K562 (cell line): ENCODE results near the gene DLL4. TPM values are rescaled to one million over a fixed set of nuclear protein-coding genes. Genes with fewer than 3 reads are reported as not detected.

Experiments
- ATAC-seq: fragments of 200-7000 bp; cut with Tn5 transposase; 3 replicates; pipeline ENCODE4 v1.9.1; 2020; ENCODE audit warnings: moderate library complexity
- BruUV-seq: library from RNA; stranded (reverse); fragments of 400-500 nt; replicated peaks from 2 replicates; lab custom pipeline; 2021; lab: Mats Ljungman, UMichigan
- CTCF ChIA-PET: fragments of 300-600 bp; formaldehyde crosslinking; extraction: SDS; loops from one replicate; lab custom pipeline; 2021; ENCODE audit warnings: low intra/inter-chr PET ratio; lab: Yijun Ruan, JAX
- POLR2A ChIA-PET: fragments of 300-600, 350-650 bp; sonication (Branson Sonifier 250); formaldehyde crosslinking; extraction: SDS; loops from one replicate; lab custom pipeline; 2021; ENCODE audit warnings: antibody characterized with exemption, inconsistent platforms; lab: Yijun Ruan, JAX
- DNase-seq, 4 experiments: peaks; one replicate each; pipeline versions ENCODE4 v3.0.0 to v3.0.0-alpha.2; 2011 to 2018; ENCODE audit warnings: low spot score in 3 of 4, mixed read lengths in 3 of 4; ENCODE audit errors: extremely low read depth in 1 of 4
- FAIRE-seq: peaks from 2 replicates; lab custom pipeline; 2011; peaks lifted over from hg19 to GRCh38; lab: Jason Lieb, UNC
- H2AFZ ChIP-seq: 2 replicates; pipeline ENCODE4 v1.6.0; 2011; ENCODE audit warnings: low read depth, low read length, control low read depth, inconsistent platforms
- H3K27ac ChIP-seq: fragments of 200-600 bp; 3 replicates; pipeline ENCODE4 v1.8.0; 2011; ENCODE audit warnings: low read depth, mild to moderate bottlenecking, control low read depth, inconsistent platforms, low read length, moderate library complexity, mixed read lengths; ENCODE audit errors: extremely low read depth
- H3K27me3 ChIP-seq, 2 experiments: fragments of 300-600 bp in 1 of 2; 2 replicates in 1 of 2; 3 replicates in 1 of 2; pipeline versions ENCODE4 v1.6.0 to v1.8.0; 2011; ENCODE audit warnings: inconsistent platforms in 2 of 2, low read length in 2 of 2, mild to moderate bottlenecking in 1 of 2, mixed read lengths in 1 of 2, moderate library complexity in 1 of 2; ENCODE audit not compliant: control insufficient read depth in 2 of 2, insufficient read depth in 2 of 2
- H3K36me3 ChIP-seq: fragments of 300-600 bp; 3 replicates; pipeline ENCODE4 v1.8.0; 2011; ENCODE audit warnings: mild to moderate bottlenecking, low read length, inconsistent platforms; ENCODE audit not compliant: control insufficient read depth, insufficient read depth
- H3K4me1 ChIP-seq, 2 experiments: fragments of 200-600 bp in 1 of 2; replicated peaks in 1 of 2; 2 replicates in 1 of 2; 3 replicates in 1 of 2; pipeline versions ENCODE4 v1.5.1 to v1.8.0; 2011; ENCODE audit warnings: inconsistent platforms in 2 of 2, low read length in 2 of 2, mild to moderate bottlenecking in 1 of 2, mixed read lengths in 1 of 2, moderate library complexity in 1 of 2; ENCODE audit not compliant: control insufficient read depth in 2 of 2, insufficient read depth in 2 of 2
- H3K4me2 ChIP-seq: 2 replicates; pipeline ENCODE4 v1.6.1; 2011; ENCODE audit warnings: low read length, control low read depth, inconsistent platforms, mixed read lengths; ENCODE audit not compliant: insufficient read depth
- H3K4me3 ChIP-seq: fragments of 200-600 bp; sonication (generic), shearing (Covaris generic); 2 replicates; pipeline ENCODE4 v1.5.1; 2016; ENCODE audit warnings: control low read depth, inconsistent platforms
- H3K79me2 ChIP-seq: fragments of 200-600 bp; 3 replicates; pipeline ENCODE4 v1.8.0; 2011; ENCODE audit warnings: low read length, inconsistent platforms; ENCODE audit not compliant: control insufficient read depth, insufficient read depth
- H3K9ac ChIP-seq, 2 experiments: 2 replicates each; pipeline versions ENCODE4 v1.6.0 to v1.6.1; 2011; ENCODE audit warnings: low read depth in 2 of 2, low read length in 2 of 2, control low read depth in 1 of 2, inconsistent platforms in 1 of 2, mild to moderate bottlenecking in 1 of 2, mixed read lengths in 1 of 2; ENCODE audit not compliant: insufficient read depth in 1 of 2
- H3K9me1 ChIP-seq: one replicate; pipeline ENCODE4 v1.6.0; 2011; ENCODE audit warnings: inconsistent platforms, mild to moderate bottlenecking, low read length, moderate library complexity; ENCODE audit not compliant: control insufficient read depth, insufficient read depth
- H3K9me3 ChIP-seq: replicated peaks from 2 replicates; pipeline ENCODE4 v1.5.1; 2011; ENCODE audit warnings: low read depth, low read length, inconsistent platforms; ENCODE audit not compliant: control insufficient read depth, insufficient read depth
- H4K20me1 ChIP-seq: replicated peaks from 2 replicates; pipeline ENCODE4 v1.6.1; 2011; ENCODE audit warnings: low read length, inconsistent platforms, mixed read lengths; ENCODE audit not compliant: control insufficient read depth, insufficient read depth
- CBX8 ChIP-seq: fragments of 200-600 bp; sonication (generic); IDR thresholded peaks from 2 replicates; pipeline ENCODE4 v1.6.1; 2012; ENCODE audit warnings: borderline replicate concordance, mixed run types, low read depth, mild to moderate bottlenecking, moderate library complexity, mixed read lengths, low read length, control low read depth, inconsistent platforms; ENCODE audit not compliant: poor library complexity, severe bottlenecking; ENCODE audit errors: extremely low read depth
- KLF10 ChIP-seq: fragments of 250-450 bp; sonication (Bioruptor Pico); IDR thresholded peaks from 2 replicates; pipeline ENCODE4 v1.6.1; 2021; ENCODE audit warnings: matching md5 sums
- MYBL2 ChIP-seq, 2 experiments: fragments of 450-650 bp in 1 of 2; sonication (generic) in 1 of 2; formaldehyde crosslinking in 1 of 2; IDR thresholded peaks; 2 replicates each; pipeline versions ENCODE4 v1.6.1 to v1.8.1; 2017 to 2022; ENCODE audit warnings: borderline replicate concordance in 1 of 2, inconsistent platforms in 1 of 2, low read depth in 1 of 2, mild to moderate bottlenecking in 1 of 2, missing genetic modification reagents in 1 of 2, moderate library complexity in 1 of 2
- POLR2G ChIP-seq: fragments of 200-400 bp; formaldehyde crosslinking; IDR thresholded peaks from 2 replicates; pipeline ENCODE4 v1.6.1; 2017; ENCODE audit warnings: low read depth, mild to moderate bottlenecking, antibody characterized with exemption, low read length, moderate library complexity
- RBFOX2 ChIP-seq: fragments of 200-400 bp; formaldehyde crosslinking; IDR thresholded peaks from 2 replicates; pipeline ENCODE4 v1.6.1; 2017; ENCODE audit warnings: low read depth, mild to moderate bottlenecking, low read length, moderate library complexity
- RBM22 ChIP-seq: fragments of 200-400 bp; formaldehyde crosslinking; IDR thresholded peaks from 2 replicates; pipeline ENCODE4 v1.6.1; 2018; ENCODE audit warnings: low read length, low read depth; ENCODE audit not compliant: poor library complexity, severe bottlenecking
- SAFB ChIP-seq: fragments of 200-400 bp; formaldehyde crosslinking; IDR thresholded peaks from 2 replicates; pipeline ENCODE4 v1.6.1; 2017; ENCODE audit warnings: low read depth, low read length, borderline replicate concordance
- SMAD3 ChIP-seq: fragments of 450-650 bp; formaldehyde crosslinking; conservative IDR thresholded peaks from 2 replicates; pipeline ENCODE4 v1.4.0; 2020; ENCODE audit warnings: mild to moderate bottlenecking
- SNRNP70 ChIP-seq: fragments of 200-400 bp; formaldehyde crosslinking; optimal IDR thresholded peaks from 2 replicates; pipeline ENCODE3; 2017; ENCODE audit warnings: low read depth, low read length
- THRAP3 ChIP-seq: fragments of 450-650 bp; IDR thresholded peaks from 2 replicates; pipeline ENCODE4 v1.6.1; 2016; ENCODE audit warnings: mild to moderate bottlenecking, inconsistent platforms, borderline replicate concordance
- VEZF1 ChIP-seq: fragments of 200-800 bp; sonication (Bioruptor generic); IDR thresholded peaks from 2 replicates; pipeline ENCODE4 v1.6.1; 2017; ENCODE audit warnings: missing genetic modification characterization, missing compliant biosample characterization
- YBX1 ChIP-seq: fragments of 450-650 bp; IDR thresholded peaks from 2 replicates; pipeline ENCODE4 v1.7.1; 2016; ENCODE audit warnings: mild to moderate bottlenecking
- ZNF507 ChIP-seq: conservative IDR thresholded peaks from 2 replicates; pipeline ENCODE4 v1.6.1; 2017; ENCODE audit warnings: missing genetic modification characterization, missing compliant biosample characterization
- ZNF584 ChIP-seq: fragments of 200-800 bp; sonication (Bioruptor generic); IDR thresholded peaks from 2 replicates; pipeline ENCODE4 v1.6.1; 2016; ENCODE audit warnings: low read depth, mild to moderate bottlenecking, missing genetic modification characterization, missing compliant biosample characterization
- ZNF717 ChIP-seq: fragments of 250-450 bp; sonication (Bioruptor Pico); IDR thresholded peaks from 2 replicates; pipeline ENCODE4 v1.5.0; 2021
- WGBS: fragments of 100-300 bp; shearing (Covaris generic); methylation state at CpG from one replicate; pipeline ENCODE4 v1.1.6; 2016; ENCODE audit warnings: low coverage, mixed read lengths; ENCODE audit not compliant: insufficient coverage; ENCODE audit errors: missing lambda C conversion rate; 5-methylcytosine and 5-hydroxymethylcytosine counted together
- in situ Hi-C: fragments of 300-500 bp; cut with MboI; formaldehyde crosslinking; loops from 4 replicates; pipeline ENCODE4 v1.15.0; 2018; ENCODE audit warnings: inconsistent platforms, mixed read lengths
- intact Hi-C: fragments of 100-400 bp; cut with micrococcal nuclease; formaldehyde crosslinking; loops from 2 replicates; pipeline ENCODE4 v1.14.2; 2022
- polyA plus RNA-seq, 8 experiments: library from polyadenylated mRNA; depleted of rRNA in 4 of 8; stranded (reverse) in 5 of 8; unstranded in 3 of 8; fragments of >200 nt; fragmentation: Nextera tagmentation in 2 of 8; fragmentation: Illumina TruSeq in 1 of 8; extraction: Ambion mirVana in 2 of 8; extraction: Trizol in 1 of 8; gene quantifications; 2 replicates each; pipeline versions ENCODE4 v1.2.1 to v1.2.3, GENCODE V29; 2011 to 2014; ENCODE audit warnings: inconsistent platforms in 1 of 8, missing spikeins in 1 of 8
- total RNA-seq, 7 experiments: library from RNA; depleted of rRNA in 6 of 7; stranded (reverse); fragments of >200 nt in 6 of 7; fragmentation: Illumina TruSeq in 2 of 7; extraction: Trizol in 2 of 7; gene quantifications; 2 replicates each; pipeline versions ENCODE4 v1.2.1 to v1.2.3, GENCODE V29; 2011 to 2021; ENCODE audit warnings: low replicate concordance in 1 of 7
- TF ChIP-seq, protein P1 (sequence below): sonication (generic); formaldehyde crosslinking; IDR thresholded peaks from 2 replicates; pipeline ENCODE4 v1.8.0; 2022; ENCODE audit warnings: missing genetic modification reagents, mild to moderate bottlenecking, moderate library complexity, borderline replicate concordance

The DLL4 gene
- total and polyA plus RNA-seq, 9 of the 15 experiments (the other 6 are each of a cell fraction or from before 2014, with no cell fraction given), result 0.04 to 1.1 (median 0.41) TPM; not detected in 1

DNA sequence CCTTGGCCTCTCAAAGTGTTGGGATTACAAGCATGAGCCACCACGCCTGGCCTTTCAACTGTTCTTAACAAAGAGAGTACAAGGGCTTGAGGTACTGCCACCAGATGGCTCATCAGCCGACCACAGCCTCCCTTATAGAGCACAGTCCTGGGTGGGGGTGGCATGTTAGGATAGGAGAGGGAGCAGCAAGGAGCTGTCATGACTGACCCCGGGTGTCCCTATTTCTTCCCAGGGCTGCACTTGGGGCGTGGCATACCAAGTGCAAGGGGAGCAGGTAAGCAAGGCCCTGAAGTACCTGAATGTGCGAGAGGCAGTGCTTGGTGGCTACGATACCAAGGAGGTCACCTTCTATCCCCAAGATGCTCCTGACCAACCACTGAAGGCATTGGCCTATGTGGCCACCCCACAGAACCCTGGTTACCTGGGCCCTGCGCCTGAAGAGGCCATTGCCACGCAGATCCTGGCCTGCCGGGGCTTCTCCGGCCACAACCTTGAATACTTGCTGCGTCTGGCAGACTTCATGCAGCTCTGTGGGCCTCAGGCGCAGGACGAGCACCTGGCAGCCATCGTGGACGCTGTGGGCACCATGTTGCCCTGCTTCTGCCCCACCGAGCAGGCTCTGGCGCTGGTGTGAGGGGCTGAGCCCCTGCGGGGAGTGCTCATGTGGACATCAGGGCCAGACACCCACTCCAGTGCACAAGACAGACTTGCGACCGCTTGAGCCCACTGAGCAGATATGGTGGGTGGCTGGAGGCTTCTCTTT, 26.2 kb downstream of the DLL4 start:
- Histone ChIP-seq H3K4me3 (no peak overlapping the region), H3K9ac (peak overlapping the region in 1 of 2 experiments; percentile 57; a peak in 2 of 4 replicates), H4K20me1 (peaks cover 5% of the 10 kb centered on the region; the same call in 1 of the 2 replicates), H3K36me3 (no peaks in the 10 kb centered on the region; the same call in 2 of the 3 replicates), H3K9me1 (peaks cover 2% of the 10 kb centered on the region), H3K9me3 (no peaks in the 10 kb centered on the region), H3K27ac (no peak overlapping the region), H3K27me3 (no peaks in the 10 kb centered on the region; a peak in 1 of 5 replicates), H3K4me1 (peaks cover 7 to 34% of the 10 kb centered on the region in 2 experiments; a peak in 4 of 5 replicates), H3K4me2 (peak overlapping the region; percentile 14; the same call in 1 of the 2 replicates), H3K79me2 (peaks cover 9% of the 10 kb centered on the region; the same call in 2 of the 3 replicates), H2AFZ (no peak overlapping the region)
- FAIRE-seq (no peak), DNase-seq (no peak), ATAC-seq (no peak)
- intact Hi-C loops (no loop called here), in situ Hi-C loops (no loop called here)
- no TSS peak for BruUV-seq
- ChIA-PET CTCF (no interaction called here), POLR2A (interaction anchor here (0.9 to 3.1 kb wide), 8 partner anchors 9 to 58 kb away, joined by 3 to 16 read pairs (median 4); no protein-coding TSS in a partner anchor)
- 40% methylated on average over 20 of the region's 20 CpGs for WGBS
- no peak for TF ChIP-seq VEZF1 (CRISPR knock-in tag)
- peak; percentile 87 for TF ChIP-seq POLR2G
- TF ChIP-seq CBX8, result no peak
- no peak for TF ChIP-seq MYBL2 (IDR thresholded peaks at IDR 0.05; ENCODE audit: low read depth)
- no peak for TF ChIP-seq MYBL2 (CRISPR knock-in tag; IDR thresholded peaks at IDR 0.05; ENCODE audit: borderline replicate concordance)
- TF ChIP-seq SMAD3 (CRISPR knock-in tag), result no peak
- TF ChIP-seq, protein P1, sequence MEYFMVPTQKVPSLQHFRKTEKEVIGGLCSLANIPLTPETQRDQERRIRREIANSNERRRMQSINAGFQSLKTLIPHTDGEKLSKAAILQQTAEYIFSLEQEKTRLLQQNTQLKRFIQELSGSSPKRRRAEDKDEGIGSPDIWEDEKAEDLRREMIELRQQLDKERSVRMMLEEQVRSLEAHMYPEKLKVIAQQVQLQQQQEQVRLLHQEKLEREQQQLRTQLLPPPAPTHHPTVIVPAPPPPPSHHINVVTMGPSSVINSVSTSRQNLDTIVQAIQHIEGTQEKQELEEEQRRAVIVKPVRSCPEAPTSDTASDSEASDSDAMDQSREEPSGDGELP, result no peak
- peak; percentile 95 for TF ChIP-seq RBFOX2
- no peak for TF ChIP-seq ZNF717 (CRISPR knock-in tag)
- no peak for TF ChIP-seq THRAP3
- TF ChIP-seq ZNF507 (tag), result no peak
- no peak for TF ChIP-seq YBX1
- TF ChIP-seq RBM22, result peak; percentile 79
- TF ChIP-seq SAFB, result no peak
- no peak for TF ChIP-seq KLF10 (CRISPR knock-in tag)
- no peak for TF ChIP-seq ZNF584 (CRISPR knock-in tag)
- TF ChIP-seq SNRNP70, result no peak
